Measurements from ENCODE around the gene FGD6.
"Not testable (repeated sequence)": the region's sequence is repeated elsewhere in the genome, so short reads cannot be mapped to it uniquely, and the experiment has no call there.

Gene FGD6

DNA sequence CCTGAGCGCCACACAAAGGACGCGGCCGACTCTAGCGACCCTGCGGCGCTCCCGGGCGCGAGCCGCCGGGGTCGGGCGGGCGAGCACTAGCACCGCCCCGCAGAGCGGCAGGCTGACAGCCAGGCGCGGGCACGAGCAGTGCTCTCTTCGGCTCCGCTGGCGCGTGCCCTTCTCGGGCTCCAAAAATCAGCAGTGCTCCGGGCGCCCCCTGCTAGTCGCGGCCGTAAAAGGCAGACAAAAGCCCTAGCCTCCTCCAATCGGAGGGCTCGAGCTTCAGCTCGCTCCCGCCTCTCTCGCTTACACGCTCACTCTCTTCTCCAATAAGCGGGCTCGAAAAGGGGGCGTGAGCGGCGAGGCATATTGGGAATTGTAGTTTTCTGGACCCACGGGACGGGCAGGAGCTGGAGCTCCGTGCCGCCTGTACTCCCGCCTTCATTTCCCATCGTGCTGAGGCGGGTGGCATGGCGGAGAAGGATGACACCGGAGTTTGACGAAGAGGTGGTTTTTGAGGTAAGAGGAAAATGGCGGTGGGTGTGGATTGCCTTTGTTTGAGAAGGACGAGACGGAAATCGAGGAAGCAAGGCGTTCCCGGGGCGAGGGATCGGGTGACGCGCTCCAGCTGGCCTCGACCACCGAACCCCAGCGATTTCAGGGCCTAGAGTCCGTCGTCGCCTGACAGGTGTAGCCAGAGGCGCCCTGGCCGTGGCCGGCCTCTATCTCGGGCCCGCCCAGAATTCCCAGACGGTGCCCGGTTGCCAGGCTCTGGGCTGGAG is at the start of gene FGD6, which contains the start of gene VEZT:
Gene FGD6 (minus strand): TSS at position 91 of the 773 bp plus-strand sequence. CDS start 227 bp downstream, outside the sequence.
Gene VEZT (plus strand): TSS at position 431 of the 773 bp plus-strand sequence. CDS start 44 bp downstream, at position 475.
- peak; percentile 96 for DNase-seq (ENCODE audit: low read depth)

DNA sequence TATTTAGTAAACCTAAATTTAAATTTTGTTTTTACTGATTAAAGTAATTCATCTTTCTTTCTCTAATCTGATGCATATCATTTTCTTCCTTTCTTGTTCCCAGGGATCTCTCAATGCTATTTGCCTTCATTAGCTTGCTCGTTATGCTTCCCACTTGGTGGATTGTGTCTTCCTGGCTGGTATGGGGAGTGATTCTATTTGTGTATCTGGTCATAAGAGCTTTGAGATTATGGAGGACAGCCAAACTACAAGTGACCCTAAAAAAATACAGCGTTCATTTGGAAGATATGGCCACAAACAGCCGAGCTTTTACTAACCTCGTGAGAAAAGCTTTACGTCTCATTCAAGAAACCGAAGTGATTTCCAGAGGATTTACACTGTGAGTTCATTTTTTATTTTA is 49.0 kb upstream of the FGD6 start:
- no peak for DNase-seq (ENCODE audit: low read depth)
- H3K4me3 ChIP-seq (ENCODE audit: low read depth, low read length) = no peak overlapping the region

More for the DNA sequence above, at the start of gene FGD6, which contains the start of gene VEZT:
- H3K4me3 ChIP-seq (ENCODE audit: low read depth, low read length) = peak within 1 kb of the TSS; percentile 90

DNA sequence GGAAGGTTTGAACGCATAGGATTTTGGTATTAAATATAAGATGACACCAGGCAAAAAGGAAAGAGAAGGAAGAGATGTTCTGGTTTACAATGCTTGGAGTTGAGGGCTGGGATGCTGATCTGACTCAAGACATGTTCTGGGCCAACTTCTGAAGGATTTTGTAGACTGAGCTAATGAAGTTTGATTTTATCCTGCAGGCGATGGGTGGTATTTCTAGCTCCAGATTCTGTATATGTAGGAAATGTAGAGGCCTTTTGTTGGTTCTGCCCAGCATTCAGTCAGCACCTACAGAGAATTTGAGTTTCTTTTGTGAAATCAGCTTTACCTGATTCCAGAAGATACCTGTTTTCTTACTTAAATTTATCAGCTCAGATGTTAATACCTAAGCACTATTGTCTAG is 48.5 kb upstream of the FGD6 start:
- DNase-seq (ENCODE audit: low read depth) = no peak
- H3K4me3 ChIP-seq (ENCODE audit: low read depth, low read length) = no peak overlapping the region

DNA sequence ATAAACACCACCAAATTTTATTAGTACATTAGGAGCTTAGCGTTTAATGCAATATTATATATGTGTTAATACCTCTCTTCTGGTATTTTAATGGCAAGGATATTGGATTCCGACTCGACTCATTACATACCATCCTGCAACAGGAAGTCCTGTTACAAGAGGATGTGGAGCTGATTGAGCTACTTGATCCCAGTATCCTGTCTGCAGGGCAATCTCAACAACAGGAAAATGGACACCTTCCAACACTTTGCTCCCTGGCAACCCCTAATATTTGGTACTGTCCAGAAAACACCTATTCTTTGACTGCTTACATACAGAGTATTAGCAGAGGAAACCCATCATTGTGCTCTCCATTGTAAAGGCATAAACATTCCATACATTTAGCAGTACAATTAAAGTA is 45.5 kb upstream of the FGD6 start:
- H3K4me3 ChIP-seq (ENCODE audit: low read depth, low read length) = no peak overlapping the region
- no peak for DNase-seq (ENCODE audit: low read depth)

DNA sequence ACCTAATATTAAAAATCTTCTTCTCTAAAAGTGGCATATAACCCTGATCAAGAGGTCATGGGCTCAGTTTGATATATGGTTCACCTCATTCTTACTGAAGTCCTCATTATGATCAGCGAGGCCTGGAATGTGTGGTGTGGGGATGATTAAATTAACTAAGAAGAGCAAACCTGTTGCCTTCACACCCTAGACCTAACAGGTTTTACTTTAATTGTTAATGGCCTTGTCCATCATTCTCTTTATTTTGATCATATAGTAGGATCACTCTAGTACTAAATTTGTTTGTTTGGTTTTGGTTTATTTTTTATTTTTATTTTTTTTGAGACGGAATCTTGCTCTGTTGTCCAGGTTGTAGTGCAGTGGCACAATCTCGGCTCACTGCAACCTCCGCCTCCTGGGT is 43.8 kb upstream of the FGD6 start:
- no peak overlapping the region for H3K4me3 ChIP-seq (ENCODE audit: low read depth, low read length)

DNA sequence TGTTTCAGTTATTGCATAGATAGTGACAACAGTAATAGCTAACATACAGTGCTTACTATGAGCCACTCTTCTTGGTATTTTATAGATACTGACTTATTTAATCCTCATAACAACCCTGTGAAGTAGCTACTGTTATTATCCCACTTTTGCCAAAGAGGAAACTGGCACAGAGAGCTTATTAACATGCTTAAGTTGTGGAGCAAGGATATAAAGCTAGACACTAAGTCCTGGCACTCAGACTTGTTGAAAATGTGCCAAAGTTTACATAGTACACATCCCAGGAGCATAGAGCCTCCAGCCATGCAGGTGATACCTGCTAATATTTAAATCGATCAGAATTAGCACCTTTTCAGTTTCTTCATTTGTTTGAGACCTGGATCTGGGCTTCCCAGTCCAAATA is 42.1 kb upstream of the FGD6 start:
- no peak overlapping the region for H3K4me3 ChIP-seq (ENCODE audit: low read depth, low read length)
- DNase-seq (ENCODE audit: low read depth) = no peak

More for the DNA sequence above, 43.8 kb upstream of the FGD6 start:
- no peak for DNase-seq (ENCODE audit: low read depth)

DNA sequence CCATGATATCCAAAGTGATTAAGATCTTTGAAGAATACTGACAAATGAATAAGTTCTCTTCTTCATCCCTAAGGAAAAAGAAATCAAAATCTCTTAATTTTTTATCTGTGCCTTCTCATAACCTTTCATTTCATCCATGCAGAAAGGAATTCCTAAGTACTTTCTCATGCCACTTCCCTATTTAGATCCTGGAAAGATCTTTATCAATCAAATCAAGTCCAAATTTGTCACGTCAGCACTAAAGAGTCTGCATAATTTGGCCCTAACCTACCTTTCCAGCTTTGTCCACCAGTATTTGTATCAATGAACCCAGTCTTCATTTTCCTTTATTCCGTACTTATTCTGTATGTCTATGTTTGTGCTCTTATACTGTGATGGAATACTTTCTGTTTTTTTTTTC is 41.5 kb upstream of the FGD6 start:
- no peak for DNase-seq (ENCODE audit: low read depth)
- no peak overlapping the region for H3K4me3 ChIP-seq (ENCODE audit: low read depth, low read length)

DNA sequence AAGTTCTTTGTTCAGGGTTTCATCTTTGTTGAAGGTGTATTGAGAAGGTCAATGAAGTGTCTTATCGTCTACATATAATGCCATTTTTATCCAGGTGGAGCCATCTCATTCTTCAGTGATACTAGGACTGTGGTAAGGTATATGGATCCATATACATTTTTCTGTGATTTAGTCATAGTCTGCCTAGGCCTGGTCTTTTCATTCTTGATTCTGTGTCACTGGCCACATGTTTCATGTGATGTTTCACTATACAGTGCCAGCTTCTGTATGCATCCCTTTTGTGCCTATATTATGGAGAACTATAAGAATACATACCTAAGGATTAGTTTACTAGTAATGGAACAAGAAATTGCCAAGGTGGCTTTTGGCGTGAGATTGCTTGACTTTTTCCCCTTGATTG is 40.9 kb upstream of the FGD6 start:
- H3K4me3 ChIP-seq (ENCODE audit: low read depth, low read length) = no peak overlapping the region
- DNase-seq (ENCODE audit: low read depth) = no peak

DNA sequence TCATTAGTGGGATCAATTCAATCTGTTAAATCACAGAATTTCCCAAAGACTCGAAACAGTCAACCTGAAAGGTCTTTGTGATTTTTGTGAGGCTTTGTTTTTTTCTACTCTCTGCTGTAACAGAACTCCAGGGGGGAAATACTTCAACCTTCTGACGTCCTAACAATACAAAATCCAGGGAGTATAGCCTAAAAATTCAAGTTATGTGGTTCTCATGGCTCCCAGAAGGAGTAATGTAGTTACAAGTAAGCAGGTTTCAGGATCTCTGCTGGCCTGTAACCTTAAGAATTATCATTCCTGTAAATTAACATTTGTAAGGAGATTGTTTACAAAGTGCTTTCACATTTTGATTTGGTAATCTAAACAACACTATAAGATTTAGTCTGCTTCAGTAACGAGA is 40.3 kb upstream of the FGD6 start:
- DNase-seq (ENCODE audit: low read depth) = no peak
- no peak overlapping the region for H3K4me3 ChIP-seq (ENCODE audit: low read depth, low read length)

DNA sequence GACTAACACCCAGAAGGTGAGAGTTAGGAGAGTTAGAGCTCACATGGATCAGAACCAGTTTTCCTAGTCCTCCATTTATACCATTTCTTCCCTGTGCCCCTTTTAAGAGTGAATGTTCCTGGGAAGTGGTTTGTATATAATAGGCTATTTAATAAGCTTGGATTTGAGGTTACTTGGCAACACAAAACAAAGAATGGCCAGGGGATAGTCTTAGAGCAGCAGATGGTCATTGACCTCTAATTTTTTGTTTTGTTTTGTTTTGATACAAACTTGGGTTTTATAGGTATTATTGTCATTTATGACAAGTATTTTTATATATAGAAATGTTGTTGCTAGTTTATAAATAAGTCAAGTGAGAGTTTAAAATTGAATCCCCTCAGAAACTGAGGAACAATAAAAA is 36.1 kb upstream of the FGD6 start:
- no peak for DNase-seq (ENCODE audit: low read depth)
- no peak overlapping the region for H3K4me3 ChIP-seq (ENCODE audit: low read depth, low read length)

DNA sequence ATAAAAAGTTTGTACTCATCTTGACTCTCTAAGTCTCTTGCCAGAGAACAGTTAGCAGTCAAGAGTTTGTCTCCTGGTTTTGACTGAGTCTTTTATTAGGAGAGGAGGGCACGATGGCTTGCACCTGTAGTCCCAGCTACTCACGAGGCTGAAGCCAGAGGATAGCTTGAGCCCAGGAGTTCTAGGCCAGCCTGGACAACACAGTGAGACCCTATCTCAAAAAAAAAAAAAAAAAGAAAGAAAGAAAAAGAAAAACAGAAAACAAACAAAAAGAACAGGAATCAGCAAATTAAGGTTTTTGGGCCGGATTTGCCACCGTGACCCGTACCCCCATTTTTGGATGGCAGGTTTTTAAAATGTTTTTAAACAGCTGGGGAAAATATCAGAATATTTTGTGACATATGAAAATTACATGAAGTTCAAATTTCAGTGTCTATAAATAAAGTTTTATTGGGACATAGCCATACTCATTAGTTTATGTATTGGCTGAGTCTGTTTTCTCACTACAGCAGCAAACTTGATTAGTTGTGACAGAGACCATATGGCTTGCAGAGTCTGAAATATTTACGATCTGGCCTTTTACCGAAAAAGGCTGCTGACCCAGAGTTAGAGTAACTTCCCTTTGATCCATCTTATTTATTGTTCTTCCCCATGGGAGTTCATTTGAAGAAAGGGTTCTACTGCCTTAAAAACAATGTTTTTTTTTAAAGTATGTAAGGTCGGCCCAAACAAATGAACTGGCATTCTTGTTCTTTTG is 31.5 kb upstream of the FGD6 start:
- H3K4me3 ChIP-seq (ENCODE audit: low read depth, low read length) = no peak overlapping the region
- DNase-seq (ENCODE audit: low read depth) = peak; percentile 17

DNA sequence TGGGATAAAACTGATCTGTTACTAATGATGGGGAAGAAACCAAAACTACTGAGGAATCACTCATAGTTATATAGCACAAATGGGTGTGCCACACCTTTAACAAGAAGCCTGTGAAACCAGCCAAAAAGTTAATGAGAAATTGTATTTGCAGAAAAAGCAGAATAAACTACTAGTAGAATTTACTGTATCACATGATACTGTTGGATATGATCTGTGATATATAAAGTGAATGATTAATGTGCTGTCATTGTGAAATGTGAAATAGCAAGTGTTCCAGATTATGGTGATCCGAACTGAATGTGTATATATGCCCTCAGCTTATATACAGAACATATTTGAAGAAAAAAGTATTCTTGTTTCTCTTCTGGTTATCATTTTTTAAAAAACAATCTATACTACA is 30.8 kb upstream of the FGD6 start:
- no peak for DNase-seq (ENCODE audit: low read depth)
- no peak overlapping the region for H3K4me3 ChIP-seq (ENCODE audit: low read depth, low read length)

DNA sequence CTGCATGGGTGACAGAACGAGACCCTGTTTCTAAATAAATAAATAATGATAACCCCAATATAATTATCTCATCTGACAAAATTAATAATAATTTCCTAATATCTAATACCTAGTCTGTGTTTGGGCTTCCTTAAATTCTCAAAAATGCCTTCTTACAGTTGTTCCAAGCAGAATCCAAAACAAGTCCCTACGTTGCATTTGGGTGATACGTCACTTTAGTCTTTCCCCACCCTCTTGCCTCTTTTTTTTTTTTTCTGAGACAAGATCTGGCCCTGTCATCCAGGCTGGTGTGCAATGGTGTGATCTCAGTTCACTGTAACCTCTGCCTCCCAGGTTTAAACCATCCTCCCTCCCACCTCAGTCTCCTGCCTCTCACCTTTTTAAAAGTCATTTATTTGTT is 27.1 kb upstream of the FGD6 start:
- H3K4me3 ChIP-seq (ENCODE audit: low read depth, low read length) = no peak overlapping the region
- no peak for DNase-seq (ENCODE audit: low read depth)

DNA sequence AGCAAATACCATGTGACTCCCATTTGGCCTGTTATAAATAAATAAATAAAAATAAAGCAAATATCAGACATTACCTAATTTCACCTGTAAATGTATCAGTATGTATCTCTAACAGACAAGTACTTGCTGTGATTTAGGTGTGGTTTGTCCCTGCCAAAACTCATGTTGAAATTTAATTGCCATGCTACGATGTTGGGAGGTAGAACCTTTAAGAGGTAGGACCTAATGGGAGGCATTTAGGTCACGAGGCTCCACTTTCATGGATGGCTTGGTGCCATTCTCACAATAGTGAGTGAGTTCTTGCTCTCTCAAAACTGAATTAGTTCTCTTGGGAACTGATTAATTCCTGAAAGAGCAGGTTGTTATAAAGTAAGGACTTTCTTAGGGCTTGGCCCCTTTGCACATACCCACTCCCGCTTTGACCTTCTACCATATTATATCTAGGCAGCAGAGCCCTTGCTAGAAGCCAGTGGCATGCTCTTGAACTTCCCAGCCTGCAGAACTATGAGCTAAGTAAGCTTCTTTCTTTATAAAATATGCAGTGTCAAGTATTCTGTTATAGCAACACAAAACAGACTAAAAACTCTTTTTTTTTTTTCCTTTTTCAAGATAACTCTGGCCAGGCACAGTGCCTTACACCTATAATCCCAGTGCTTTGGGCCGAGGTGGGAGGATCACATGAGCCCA is 26.4 kb upstream of the FGD6 start:
- no peak for DNase-seq (ENCODE audit: low read depth)

DNA sequence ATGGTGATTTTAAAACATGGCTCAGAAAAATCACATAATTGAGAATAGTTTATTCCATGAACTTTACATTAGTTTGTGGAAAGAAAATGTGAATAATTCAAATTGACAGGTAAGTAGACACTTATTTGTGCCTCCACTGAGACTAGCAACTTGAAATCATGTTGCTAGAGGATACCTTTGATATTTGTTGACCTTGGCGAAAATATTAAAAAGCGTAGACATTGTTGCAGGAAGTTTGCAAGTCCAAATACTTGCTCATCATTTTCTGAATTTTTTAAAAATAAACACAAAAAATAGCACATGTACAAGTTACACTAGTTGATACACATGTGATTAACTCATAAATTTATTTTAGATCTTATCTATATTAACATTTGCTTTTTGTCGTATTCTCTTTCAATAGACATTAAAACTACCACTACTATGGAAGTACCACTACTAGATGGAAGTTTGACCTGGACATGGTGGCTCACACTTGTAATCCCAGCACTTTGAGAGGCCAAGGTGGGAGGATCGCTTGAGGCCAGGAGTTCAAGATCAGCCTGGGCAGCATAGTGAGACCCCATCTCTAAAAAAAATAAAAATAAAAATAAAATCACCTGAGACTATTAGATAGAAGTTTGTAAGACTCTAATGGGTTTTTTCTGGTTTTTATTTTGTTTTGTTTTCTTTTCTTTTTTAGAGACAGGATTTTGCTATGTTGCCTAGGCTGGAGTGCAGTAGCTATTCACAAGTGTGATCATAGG is 24.7 kb upstream of the FGD6 start:
- DNase-seq (ENCODE audit: low read depth) = no peak
- no peak overlapping the region for H3K4me3 ChIP-seq (ENCODE audit: low read depth, low read length)

More for the DNA sequence above, 26.4 kb upstream of the FGD6 start:
- H3K4me3 ChIP-seq (ENCODE audit: low read depth, low read length) = no peak overlapping the region

DNA sequence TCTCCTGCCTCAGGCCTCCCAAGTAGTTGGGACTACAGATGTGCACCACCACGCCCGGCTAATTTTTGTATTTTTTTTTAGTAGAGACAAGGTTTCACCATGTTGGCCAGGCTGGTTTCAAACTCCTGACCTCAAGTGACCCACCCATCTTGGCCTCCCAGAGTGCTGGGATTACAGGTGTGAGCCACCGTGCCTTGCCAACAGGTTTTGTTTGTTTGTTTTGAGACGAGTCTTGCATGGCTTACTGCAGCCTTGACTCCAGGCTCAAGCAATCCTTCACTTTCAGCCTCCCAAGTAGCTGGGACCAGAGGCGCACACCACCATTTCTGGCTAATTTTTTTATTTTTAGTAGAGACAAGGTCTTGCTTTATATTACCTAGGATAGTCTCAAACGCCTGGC is 23.9 kb upstream of the FGD6 start:
- H3K4me3 ChIP-seq (ENCODE audit: low read depth, low read length); DNase-seq (ENCODE audit: low read depth): not testable (repeated sequence)

DNA sequence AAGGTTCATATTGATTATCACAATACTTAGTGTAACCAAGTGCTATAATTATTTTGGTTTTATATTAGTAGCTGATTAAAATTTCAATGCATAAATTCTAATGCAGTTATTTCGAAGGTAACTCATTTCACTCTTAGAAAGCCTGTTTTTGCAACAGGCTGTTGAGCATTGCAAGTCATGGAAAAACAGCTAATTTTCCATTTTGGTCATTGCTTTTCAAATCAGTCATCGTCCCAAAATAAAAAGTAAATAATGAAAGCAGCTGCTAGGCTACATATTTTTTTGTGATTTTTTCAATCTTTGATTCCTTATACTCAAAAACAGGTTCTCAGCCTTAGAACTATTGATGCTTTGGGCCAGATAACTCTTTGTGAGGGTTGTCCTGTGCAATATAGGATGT is 23.3 kb upstream of the FGD6 start:
- no peak overlapping the region for H3K4me3 ChIP-seq (ENCODE audit: low read depth, low read length)
- no peak for DNase-seq (ENCODE audit: low read depth)

DNA sequence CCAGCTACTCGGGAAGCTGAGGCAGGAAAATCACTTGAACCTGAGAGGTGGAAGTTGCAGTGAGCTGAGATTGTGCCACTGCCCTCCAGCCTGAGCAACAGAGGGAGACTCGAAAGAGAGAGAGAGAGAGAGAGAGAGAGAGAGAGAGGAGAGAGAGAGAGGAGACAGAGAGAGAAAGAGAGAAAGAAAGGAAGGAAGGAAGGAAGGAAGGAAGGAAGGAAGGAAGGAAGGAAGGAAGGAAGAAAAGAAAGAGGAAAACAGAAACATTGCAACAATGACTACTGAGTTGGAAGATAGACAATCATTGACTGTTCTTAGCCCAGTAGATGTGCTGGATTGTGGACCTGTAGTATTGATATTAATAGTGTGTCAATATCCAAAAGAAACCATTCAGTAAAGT is 22.6 kb upstream of the FGD6 start:
- not testable (repeated sequence) for H3K4me3 ChIP-seq (ENCODE audit: low read depth, low read length); DNase-seq (ENCODE audit: low read depth)

DNA sequence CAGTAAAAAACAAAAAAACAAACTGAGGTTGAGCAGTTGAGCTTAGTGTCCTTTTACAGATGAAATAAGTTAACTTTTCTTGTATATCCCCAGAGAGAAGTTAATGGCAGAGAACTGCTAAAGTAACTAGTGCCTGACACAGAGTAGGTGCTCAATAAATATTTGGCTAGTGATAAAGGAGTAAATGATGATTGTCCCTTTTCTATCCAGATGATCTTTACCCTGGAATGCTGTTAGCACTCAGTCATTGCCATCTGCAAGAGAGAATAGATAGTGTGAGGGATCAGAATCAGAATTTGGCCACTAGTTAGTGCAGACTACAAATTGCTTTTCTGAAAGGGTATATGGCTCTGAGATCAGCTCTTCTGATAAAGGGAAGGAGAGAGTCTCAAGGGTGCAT is 21.9 kb upstream of the FGD6 start:
- no peak for DNase-seq (ENCODE audit: low read depth)
- no peak overlapping the region for H3K4me3 ChIP-seq (ENCODE audit: low read depth, low read length)

DNA sequence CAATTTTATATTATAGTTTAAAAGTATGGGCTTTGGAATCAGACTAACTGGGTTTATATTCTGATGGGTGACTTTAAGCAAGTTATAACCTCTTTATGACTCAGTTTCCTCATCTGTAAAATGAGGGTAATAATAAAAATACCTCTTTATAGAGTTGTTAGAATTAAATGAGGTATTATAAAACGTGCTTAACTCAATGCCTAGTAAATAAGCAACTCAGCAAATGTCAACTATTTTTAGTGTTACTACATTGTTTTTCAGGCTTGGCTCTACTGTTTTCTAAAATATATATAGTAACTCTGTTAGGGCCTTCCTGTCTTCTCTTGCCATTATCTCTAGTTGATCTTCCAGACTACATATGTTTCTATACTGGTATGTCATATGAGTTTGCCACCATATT is 20.9 kb upstream of the FGD6 start:
- DNase-seq (ENCODE audit: low read depth) = no peak
- no peak overlapping the region for H3K4me3 ChIP-seq (ENCODE audit: low read depth, low read length)
